Lung microvascular endothelial cell (primary cell): ENCODE data around the gene CCDC71L. TPM values are rescaled to one million over a fixed set of nuclear protein-coding genes. Genes with fewer than 3 reads are reported as not detected.
"Not testable (repeated sequence)": the region's sequence is repeated elsewhere in the genome, so short reads cannot be mapped to it uniquely, and the experiment has no call there.

ENCODE experiments used
- DNase-seq, 2 donors: peaks; one replicate each; pipeline versions ENCODE4 v3.0.0 to v3.0.0-alpha.2; 2010; ENCODE audit warnings: low read depth in 2 of 2
- total RNA-seq: library from RNA; depleted of rRNA; stranded (reverse); fragments of >200 nt; gene quantifications from 2 replicates; pipeline ENCODE4 v1.2.1, GENCODE V29; 2014

The CCDC71L gene
- total RNA-seq, result 38.4 and 101 TPM in 2 replicates

GRCh38 chr7:106660862-106661720 is at the start of gene CCDC71L:
Gene CCDC71L (minus strand): TSS chr7:106661158. CDS start chr7:106660896, 262 bp downstream.
- DNase-seq, result peak; percentile 93

- not testable (repeated sequence) for DNase-seq
Measured at GRCh38 chr7:106709604-106710003, 48.6 kb upstream of the CCDC71L start.

GRCh38 chr7:106704000-106704840 is 43.3 kb upstream of the CCDC71L start:
- DNase-seq, result no peak

- DNase-seq, result no peak
Measured at GRCh38 chr7:106693677-106694353, 32.9 kb upstream of the CCDC71L start.

- DNase-seq, result no peak
Measured at GRCh38 chr7:106692450-106693051, 31.6 kb upstream of the CCDC71L start.

- DNase-seq, result not testable (repeated sequence)
Measured at GRCh38 chr7:106688161-106688560, 27.2 kb upstream of the CCDC71L start.

- no peak for DNase-seq
Measured at GRCh38 chr7:106683941-106684340, 23.0 kb upstream of the CCDC71L start.

- peak; percentile 81 to 85 for DNase-seq
Measured at GRCh38 chr7:106681815-106682495, 21.0 kb upstream of the CCDC71L start.

- DNase-seq, result peak in 1 of 2 donors; percentile 87
Measured at GRCh38 chr7:106679153-106679931, 18.4 kb upstream of the CCDC71L start.

- DNase-seq, result no peak
Measured at GRCh38 chr7:106678795-106679152, 17.8 kb upstream of the CCDC71L start.

GRCh38 chr7:106676506-106676905 is 15.5 kb upstream of the CCDC71L start:
- not testable (repeated sequence) for DNase-seq

- not testable (repeated sequence) for DNase-seq
Measured at GRCh38 chr7:106673688-106674087, 12.7 kb upstream of the CCDC71L start.

GRCh38 chr7:106671930-106672329 is 11.0 kb upstream of the CCDC71L start:
- not testable (repeated sequence) for DNase-seq

GRCh38 chr7:106671160-106671559 is 10.2 kb upstream of the CCDC71L start:
- no peak for DNase-seq

- DNase-seq, result peak in 1 of 2 donors; percentile 30
Measured at GRCh38 chr7:106668861-106669524, 8.0 kb upstream of the CCDC71L start.

GRCh38 chr7:106666353-106666752 is 5.4 kb upstream of the CCDC71L start:
- no peak for DNase-seq

- DNase-seq, result no peak
Measured at GRCh38 chr7:106664343-106664742, 3.4 kb upstream of the CCDC71L start.

GRCh38 chr7:106659963-106660861 is 746 bp downstream of the CCDC71L start:
- DNase-seq, result peak; percentile 86 to 90
